ENCODE results near the gene GPI. TPM values are rescaled to one million over a fixed set of nuclear protein-coding genes. Genes with fewer than 3 reads are reported as not detected.

GPI gene
- total and polyA plus RNA-seq, 2 of the 13 experiments (the other 11 are each of a cell fraction or from before 2014, with no cell fraction given): 147 to 167 TPM

DNA sequence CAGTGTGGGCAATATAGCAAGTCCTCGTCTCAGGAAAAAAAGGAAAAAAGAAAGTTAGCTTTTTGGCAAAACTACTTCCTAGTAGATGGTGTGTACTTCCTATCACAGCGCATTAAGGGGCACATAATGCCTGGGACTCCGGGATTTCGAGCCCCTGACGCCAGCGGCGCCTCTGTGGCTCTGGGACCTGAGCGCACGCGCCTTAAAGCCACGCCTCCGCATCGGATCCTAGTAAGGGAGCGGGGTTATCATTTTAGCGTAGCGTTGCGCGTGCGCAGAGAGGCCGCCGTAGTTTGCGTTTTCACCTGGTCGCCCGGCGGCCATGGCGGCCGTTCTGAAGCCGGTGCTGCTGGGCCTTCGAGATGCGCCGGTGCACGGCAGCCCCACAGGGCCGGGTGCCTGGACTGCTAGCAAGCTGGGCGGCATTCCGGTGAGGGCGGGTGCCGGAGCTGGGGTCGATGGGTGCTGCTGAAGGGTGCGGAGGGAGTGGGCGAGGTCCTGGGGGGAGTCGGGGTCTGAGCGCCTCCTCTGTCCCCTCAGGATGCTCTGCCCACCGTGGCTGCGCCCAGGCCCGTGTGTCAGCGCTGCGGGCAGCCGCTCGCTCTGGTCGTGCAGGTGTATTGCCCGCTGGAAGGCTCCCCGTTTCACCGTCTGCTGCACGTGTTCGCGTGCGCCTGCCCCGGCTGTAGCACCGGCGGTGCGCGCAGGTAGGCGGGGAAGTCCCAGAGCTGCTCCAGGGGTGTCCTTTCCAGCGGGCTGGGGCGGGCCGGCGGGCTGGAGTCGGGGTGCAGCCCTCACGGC, 39.3 kb downstream of the GPI start, which contains the start of gene PDCD2L (continued):
- TF ChIP-seq GLI4 (CRISPR knock-in tag; IDR thresholded peaks at IDR 0.05; ENCODE audit: borderline replicate concordance) (0 out of 2 replicates have a peak, but pooled peaks have one; percentile 39), PAF1 (CRISPR knock-in tag; IDR thresholded peaks at IDR 0.05) (no peak), TEAD2 (CRISPR knock-in tag; IDR thresholded peaks at IDR 0.05) (0 out of 2 replicates have a peak, but pooled peaks have one; percentile 40), ELF3 (CRISPR knock-in tag; IDR thresholded peaks at IDR 0.05) (peak; percentile 39), GATAD1 (CRISPR knock-in tag; IDR thresholded peaks at IDR 0.05) (peak; percentile 81), ZNF572 (CRISPR knock-in tag; IDR thresholded peaks at IDR 0.05) (no peak), ASH2L (IDR thresholded peaks at IDR 0.05; ENCODE audit: insufficient read length, low read depth, low read length) (peak; percentile 91), IRX3 (CRISPR knock-in tag; IDR thresholded peaks at IDR 0.05; ENCODE audit: borderline replicate concordance, low read depth) (no peak), ZNF781 (CRISPR knock-in tag; IDR thresholded peaks at IDR 0.05; ENCODE audit: borderline replicate concordance, not compliant biosample characterization) (peak; percentile 95), HES4 (CRISPR knock-in tag; IDR thresholded peaks at IDR 0.05; ENCODE audit: borderline replicate concordance) (peak; percentile 60), MXI1 (IDR thresholded peaks at IDR 0.05; ENCODE audit: borderline replicate concordance, low read depth, low read length) (peak; percentile 61; the same call in 2 of the 3 replicates), GATAD2A (CRISPR knock-in tag; IDR thresholded peaks at IDR 0.05) (no peak; the same call in 1 of the 2 replicates), PAWR (CRISPR knock-in tag; IDR thresholded peaks at IDR 0.05; ENCODE audit: borderline replicate concordance) (0 out of 2 replicates have a peak, but pooled peaks have one; percentile 26), ZNF10 (CRISPR knock-in tag; IDR thresholded peaks at IDR 0.05; ENCODE audit: borderline replicate concordance, low read depth) (no peak), SRSF4 (IDR thresholded peaks at IDR 0.05; ENCODE audit: low read depth, low read length, poor library complexity, severe bottlenecking) (no peak), ZNF136 (CRISPR knock-in tag; IDR thresholded peaks at IDR 0.05; ENCODE audit: low read depth) (peak; percentile 88)
- TF ChIP-seq, protein P1, sequence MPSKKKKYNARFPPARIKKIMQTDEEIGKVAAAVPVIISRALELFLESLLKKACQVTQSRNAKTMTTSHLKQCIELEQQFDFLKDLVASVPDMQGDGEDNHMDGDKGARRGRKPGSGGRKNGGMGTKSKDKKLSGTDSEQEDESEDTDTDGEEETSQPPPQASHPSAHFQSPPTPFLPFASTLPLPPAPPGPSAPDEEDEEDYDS (CRISPR knock-in tag; IDR thresholded peaks at IDR 0.05): peak; percentile 80
- TF ChIP-seq, protein P2, sequence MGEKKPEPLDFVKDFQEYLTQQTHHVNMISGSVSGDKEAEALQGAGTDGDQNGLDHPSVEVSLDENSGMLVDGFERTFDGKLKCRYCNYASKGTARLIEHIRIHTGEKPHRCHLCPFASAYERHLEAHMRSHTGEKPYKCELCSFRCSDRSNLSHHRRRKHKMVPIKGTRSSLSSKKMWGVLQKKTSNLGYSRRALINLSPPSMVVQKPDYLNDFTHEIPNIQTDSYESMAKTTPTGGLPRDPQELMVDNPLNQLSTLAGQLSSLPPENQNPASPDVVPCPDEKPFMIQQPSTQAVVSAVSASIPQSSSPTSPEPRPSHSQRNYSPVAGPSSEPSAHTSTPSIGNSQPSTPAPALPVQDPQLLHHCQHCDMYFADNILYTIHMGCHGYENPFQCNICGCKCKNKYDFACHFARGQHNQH (CRISPR knock-in tag; IDR thresholded peaks at IDR 0.05): no peak; the same call in none of the 2 replicates
- TF ChIP-seq, protein P3, sequence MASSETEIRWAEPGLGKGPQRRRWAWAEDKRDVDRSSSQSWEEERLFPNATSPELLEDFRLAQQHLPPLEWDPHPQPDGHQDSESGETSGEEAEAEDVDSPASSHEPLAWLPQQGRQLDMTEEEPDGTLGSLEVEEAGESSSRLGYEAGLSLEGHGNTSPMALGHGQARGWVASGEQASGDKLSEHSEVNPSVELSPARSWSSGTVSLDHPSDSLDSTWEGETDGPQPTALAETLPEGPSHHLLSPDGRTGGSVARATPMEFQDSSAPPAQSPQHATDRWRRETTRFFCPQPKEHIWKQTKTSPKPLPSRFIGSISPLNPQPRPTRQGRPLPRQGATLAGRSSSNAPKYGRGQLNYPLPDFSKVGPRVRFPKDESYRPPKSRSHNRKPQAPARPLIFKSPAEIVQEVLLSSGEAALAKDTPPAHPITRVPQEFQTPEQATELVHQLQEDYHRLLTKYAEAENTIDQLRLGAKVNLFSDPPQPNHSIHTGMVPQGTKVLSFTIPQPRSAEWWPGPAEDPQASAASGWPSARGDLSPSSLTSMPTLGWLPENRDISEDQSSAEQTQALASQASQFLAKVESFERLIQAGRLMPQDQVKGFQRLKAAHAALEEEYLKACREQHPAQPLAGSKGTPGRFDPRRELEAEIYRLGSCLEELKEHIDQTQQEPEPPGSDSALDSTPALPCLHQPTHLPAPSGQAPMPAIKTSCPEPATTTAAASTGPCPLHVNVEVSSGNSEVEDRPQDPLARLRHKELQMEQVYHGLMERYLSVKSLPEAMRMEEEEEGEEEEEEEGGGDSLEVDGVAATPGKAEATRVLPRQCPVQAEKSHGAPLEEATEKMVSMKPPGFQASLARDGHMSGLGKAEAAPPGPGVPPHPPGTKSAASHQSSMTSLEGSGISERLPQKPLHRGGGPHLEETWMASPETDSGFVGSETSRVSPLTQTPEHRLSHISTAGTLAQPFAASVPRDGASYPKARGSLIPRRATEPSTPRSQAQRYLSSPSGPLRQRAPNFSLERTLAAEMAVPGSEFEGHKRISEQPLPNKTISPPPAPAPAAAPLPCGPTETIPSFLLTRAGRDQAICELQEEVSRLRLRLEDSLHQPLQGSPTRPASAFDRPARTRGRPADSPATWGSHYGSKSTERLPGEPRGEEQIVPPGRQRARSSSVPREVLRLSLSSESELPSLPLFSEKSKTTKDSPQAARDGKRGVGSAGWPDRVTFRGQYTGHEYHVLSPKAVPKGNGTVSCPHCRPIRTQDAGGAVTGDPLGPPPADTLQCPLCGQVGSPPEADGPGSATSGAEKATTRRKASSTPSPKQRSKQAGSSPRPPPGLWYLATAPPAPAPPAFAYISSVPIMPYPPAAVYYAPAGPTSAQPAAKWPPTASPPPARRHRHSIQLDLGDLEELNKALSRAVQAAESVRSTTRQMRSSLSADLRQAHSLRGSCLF (CRISPR knock-in tag; IDR thresholded peaks at IDR 0.05; ENCODE audit: borderline replicate concordance): peak; percentile 91; the same call in 1 of the 2 replicates
- TF ChIP-seq, protein P4, sequence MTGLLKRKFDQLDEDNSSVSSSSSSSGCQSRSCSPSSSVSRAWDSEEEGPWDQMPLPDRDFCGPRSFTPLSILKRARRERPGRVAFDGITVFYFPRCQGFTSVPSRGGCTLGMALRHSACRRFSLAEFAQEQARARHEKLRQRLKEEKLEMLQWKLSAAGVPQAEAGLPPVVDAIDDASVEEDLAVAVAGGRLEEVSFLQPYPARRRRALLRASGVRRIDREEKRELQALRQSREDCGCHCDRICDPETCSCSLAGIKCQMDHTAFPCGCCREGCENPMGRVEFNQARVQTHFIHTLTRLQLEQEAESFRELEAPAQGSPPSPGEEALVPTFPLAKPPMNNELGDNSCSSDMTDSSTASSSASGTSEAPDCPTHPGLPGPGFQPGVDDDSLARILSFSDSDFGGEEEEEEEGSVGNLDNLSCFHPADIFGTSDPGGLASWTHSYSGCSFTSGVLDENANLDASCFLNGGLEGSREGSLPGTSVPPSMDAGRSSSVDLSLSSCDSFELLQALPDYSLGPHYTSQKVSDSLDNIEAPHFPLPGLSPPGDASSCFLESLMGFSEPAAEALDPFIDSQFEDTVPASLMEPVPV (CRISPR knock-in tag; IDR thresholded peaks at IDR 0.05): no peak; the same call in 1 of the 2 replicates
